H1 (cell line): ENCODE data around the gene NCCRP1. TPM values are rescaled to one million over a fixed set of nuclear protein-coding genes. Genes with fewer than 3 reads are reported as not detected.

Experiments used
- EGR1 ChIP-seq: IDR thresholded peaks from 2 replicates; pipeline ENCODE4 v1.6.1; 2011; ENCODE audit warnings: low read depth, low read length, borderline replicate concordance
- GTF2F1 ChIP-seq: IDR thresholded peaks from 2 replicates; pipeline ENCODE4 v1.6.1; 2012; ENCODE audit warnings: low read depth, low read length, improper control_type of control experiment, borderline replicate concordance
- NRF1 ChIP-seq: IDR thresholded peaks from 2 replicates; pipeline ENCODE4 v1.6.1; 2011; ENCODE audit warnings: mild to moderate bottlenecking, low read depth, low read length, improper control_type of control experiment
- POLR2AphosphoS5 ChIP-seq: IDR thresholded peaks from 2 replicates; pipeline ENCODE4 v1.6.1; 2011; ENCODE audit warnings: low read depth, low read length
- TAF1 ChIP-seq: IDR thresholded peaks from 2 replicates; pipeline ENCODE4 v1.6.1; 2011; ENCODE audit warnings: mild to moderate bottlenecking, low read depth, low read length
- polyA plus RNA-seq, 7 experiments: library from polyadenylated mRNA; depleted of rRNA in 3 of 7; stranded (reverse) in 5 of 7; unstranded in 2 of 7; fragments of >200 nt in 5 of 7; fragments of 200-250 nt in 2 of 7; gene quantifications; 1 replicate in 5 of 7; 2 replicates in 1 of 7; 4 replicates in 1 of 7; pipeline versions ENCODE4 v1.2.1 to v1.2.3, GENCODE V29; 2011 to 2013; ENCODE audit warnings: missing spikeins in 2 of 7, mixed read lengths in 2 of 7
- total RNA-seq: library from RNA; stranded (reverse); fragmentation: NEBNext Ultra II Directional; extraction: Animal tissue kit (Norgen Biotek cat#: 25700); gene quantifications from 2 replicates; pipeline ENCODE4 v1.2.1, GENCODE V29; 2021
- TF ChIP-seq, protein P1 (sequence below): IDR thresholded peaks from 2 replicates; pipeline ENCODE4 v1.6.1; 2012; ENCODE audit warnings: inconsistent platforms

The NCCRP1 gene
- total and polyA plus RNA-seq, 2 of the 8 experiments (the other 6 are each of a cell fraction or from before 2014, with no cell fraction given) = 2.8 to 7.9 TPM

DNA sequence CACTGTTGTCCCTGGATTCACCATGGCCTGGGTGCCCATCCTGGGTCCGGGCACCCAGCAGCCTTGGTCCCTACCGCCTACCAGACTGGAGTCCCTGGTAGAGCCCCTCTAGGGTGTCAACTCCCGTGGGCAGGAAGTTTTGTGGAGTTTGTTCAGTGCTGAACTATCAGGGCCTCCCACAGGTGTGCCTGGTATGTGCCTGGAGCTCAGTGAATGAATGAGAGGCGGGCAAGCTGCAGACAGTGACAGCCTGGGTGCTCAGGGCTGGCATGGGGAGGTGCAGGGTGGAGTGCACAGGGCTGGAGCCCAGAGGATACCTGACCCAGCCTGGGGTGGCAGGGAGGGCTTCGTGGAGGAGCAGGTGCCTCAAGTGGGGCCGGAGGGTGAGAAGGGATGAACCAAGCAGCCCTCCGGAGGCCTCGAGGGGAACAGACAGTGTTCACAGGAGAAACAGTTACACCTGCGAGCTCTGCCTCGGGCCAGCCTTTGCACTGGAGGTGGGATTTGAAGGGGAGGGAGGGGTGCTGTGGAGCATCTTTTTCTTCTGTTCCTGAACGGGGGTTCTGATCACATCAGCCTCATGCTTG, 41.6 kb upstream of the NCCRP1 start (continued):
- TF ChIP-seq NRF1 (no peak), GTF2F1 (no peak), POLR2AphosphoS5 (no peak), EGR1 (no peak), TAF1 (no peak)
- TF ChIP-seq, protein P1, sequence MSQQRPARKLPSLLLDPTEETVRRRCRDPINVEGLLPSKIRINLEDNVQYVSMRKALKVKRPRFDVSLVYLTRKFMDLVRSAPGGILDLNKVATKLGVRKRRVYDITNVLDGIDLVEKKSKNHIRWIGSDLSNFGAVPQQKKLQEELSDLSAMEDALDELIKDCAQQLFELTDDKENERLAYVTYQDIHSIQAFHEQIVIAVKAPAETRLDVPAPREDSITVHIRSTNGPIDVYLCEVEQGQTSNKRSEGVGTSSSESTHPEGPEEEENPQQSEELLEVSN = no peak; the same call in 1 of the 2 replicates
